T-cell (primary cell): Measurements from ENCODE around the gene IFT25. TPM values are rescaled to one million over a fixed set of nuclear protein-coding genes. Genes with fewer than 3 reads are reported as not detected.
A peak's percentile ranks its signal among the peaks of the same experiment; 100 is the strongest.

Source experiments
- ATAC-seq, 4 experiments: fragments of 200-7000 bp in 3 of 4; fragments of 150-1000 bp in 1 of 4; cut with Tn5 transposase; replicated peaks in 1 of 4; 1 replicate in 3 of 4; 2 replicates in 1 of 4; pipeline ENCODE4 v1.10.0; 2021; ENCODE audit warnings: moderate library complexity in 3 of 4, mild to moderate bottlenecking in 2 of 4, moderate number of reproducible peaks in 1 of 4
- CTCF ChIA-PET, 2 donors: fragments of 300-600 bp; sonication (Branson Sonifier 250); formaldehyde crosslinking; loops; one replicate each; lab custom pipeline; 2022; ENCODE audit warnings: antibody characterized with exemption in 2 of 2; lab: Charles Lee
- POLR2A ChIA-PET, 2 donors: fragments of 300-600 bp; sonication (Branson Sonifier 250); formaldehyde crosslinking; loops; one replicate each; lab custom pipeline; 2022; ENCODE audit warnings: antibody characterized with exemption in 2 of 2; lab: Charles Lee
- DNase-seq, 35 experiments: peaks; one replicate each; pipeline versions ENCODE4 v3.0.0 to v3.0.0-alpha.2; 2013 to 2023
- H3K27ac ChIP-seq: one replicate; pipeline ENCODE4 v1.5.1; 2013; ENCODE audit warnings: low read length
- H3K27me3 ChIP-seq, 2 experiments: replicated peaks in 1 of 2; 1 replicate in 1 of 2; 2 replicates in 1 of 2; pipeline versions ENCODE4 v1.6.1 to v1.7.0; 2013; ENCODE audit warnings: low read length in 1 of 2, mixed read lengths in 1 of 2; ENCODE audit not compliant: control insufficient read depth in 2 of 2, insufficient read depth in 2 of 2; ENCODE audit errors: extremely low read depth in 1 of 2
- H3K36me3 ChIP-seq, 2 donors: 1 replicate in 1 of 2; 2 replicates in 1 of 2; pipeline versions ENCODE4 v1.6.1 to v1.7.0; 2013; ENCODE audit warnings: low read length in 1 of 2; ENCODE audit not compliant: control insufficient read depth in 2 of 2, insufficient read depth in 1 of 2; ENCODE audit errors: extremely low read depth in 1 of 2
- H3K4me1 ChIP-seq, 2 experiments: 1 replicate in 1 of 2; 2 replicates in 1 of 2; pipeline versions ENCODE4 v1.6.1 to v1.7.0; 2013; ENCODE audit warnings: low read length in 2 of 2, mixed read lengths in 1 of 2; ENCODE audit not compliant: insufficient read depth in 2 of 2, control insufficient read depth in 1 of 2; ENCODE audit errors: extremely low read depth in 1 of 2
- H3K4me3 ChIP-seq, 2 donors: 1 replicate in 1 of 2; 2 replicates in 1 of 2; pipeline versions ENCODE4 v1.5.1 to v1.7.0; 2013; ENCODE audit warnings: mild to moderate bottlenecking in 2 of 2, low read length in 1 of 2, moderate library complexity in 1 of 2; ENCODE audit not compliant: control insufficient read depth in 1 of 2; ENCODE audit errors: extremely low read depth in 1 of 2
- H3K9me3 ChIP-seq: 2 replicates; pipeline ENCODE4 v1.7.0; 2013
- H3K27ac Mint-ChIP-seq, 2 donors: one replicate each; pipeline ENCODE4 v1.8.0; 2020 to 2021; ENCODE audit warnings: mild to moderate bottlenecking in 2 of 2, mixed read lengths in 2 of 2
- H3K27me3 Mint-ChIP-seq, 2 donors: one replicate each; pipeline ENCODE4 v1.8.0; 2021 to 2022; ENCODE audit warnings: mixed read lengths in 2 of 2
- H3K36me3 Mint-ChIP-seq: one replicate; pipeline ENCODE4 v1.8.0; 2021; ENCODE audit warnings: mixed read lengths
- H3K4me1 Mint-ChIP-seq, 3 donors: one replicate each; pipeline ENCODE4 v1.8.0; 2020 to 2022; ENCODE audit warnings: mixed read lengths in 3 of 3, mild to moderate bottlenecking in 1 of 3
- H3K4me3 Mint-ChIP-seq, 3 donors: one replicate each; pipeline ENCODE4 v1.8.0; 2020 to 2022; ENCODE audit warnings: mild to moderate bottlenecking in 3 of 3, mixed read lengths in 3 of 3, moderate library complexity in 3 of 3
- H3K9me3 Mint-ChIP-seq, 3 donors: one replicate each; pipeline ENCODE4 v1.8.0; 2020 to 2022; ENCODE audit warnings: mixed read lengths in 3 of 3
- WGBS: methylation state at CpG from one replicate; pipeline ENCODE4 v1.1.5; 2013; ENCODE audit warnings: missing lambda C conversion rate; ENCODE audit not compliant: insufficient coverage; 5-methylcytosine and 5-hydroxymethylcytosine counted together
- total RNA-seq, 35 experiments: library from RNA in 6 of 35; stranded (reverse) in 6 of 35; fragments of 120-200 nt in 1 of 35; gene quantifications; one replicate each; pipeline versions ENCODE4 v1.2.1 to v1.2.4 and lab custom pipeline; 2013 to 2026

The IFT25 gene
- total RNA-seq, 5 donors from 2014 or later (not counting 1 experiment from before 2014, with no cell fraction given), result 24.5 to 33.1 (median 31.2) TPM

- Mint-ChIP-seq H3K9me3 (no peaks in the 10 kb centered on the region), H3K36me3 (peaks cover 45% of the 10 kb centered on the region)
These were observed 7.2 kb downstream of the IFT25 start for GRCh38 chr1:53938136-53938830.

DNA sequence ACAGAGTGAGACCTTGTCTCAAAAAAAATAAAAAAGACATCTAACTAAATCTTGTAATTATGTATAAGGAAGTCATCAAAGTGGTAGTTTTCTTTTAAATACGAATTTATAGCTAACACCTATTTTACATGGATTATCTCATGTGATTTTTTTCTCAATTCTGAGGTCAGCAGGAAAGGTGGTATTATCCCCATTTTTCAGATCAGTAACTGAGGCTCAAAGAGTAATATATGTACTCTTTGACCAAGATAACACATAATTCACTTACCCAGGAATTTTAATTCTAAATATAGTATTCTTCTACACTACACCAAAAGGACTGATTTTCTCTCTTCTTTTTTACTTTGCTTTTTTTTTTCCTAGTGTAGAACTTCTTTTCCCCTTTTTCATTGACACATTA is 9.1 kb downstream of the IFT25 start:
- H3K9me3 ChIP-seq, result peaks cover 6% of the 10 kb centered on the region
- H3K27ac Mint-ChIP-seq, result no peak overlapping the region
- H3K4me3 Mint-ChIP-seq, result no peak overlapping the region
- peaks cover 17 to 21% (median 18%) of the 10 kb centered on the region in 3 donors for H3K4me1 Mint-ChIP-seq
- DNase-seq, result no peak
- peaks cover 53% of the 10 kb centered on the region for H3K36me3 Mint-ChIP-seq
- H3K9me3 Mint-ChIP-seq, result no peaks in the 10 kb centered on the region
- H3K36me3 ChIP-seq, result peaks cover 7 to 20% of the 10 kb centered on the region in 2 donors
- CTCF ChIA-PET, result no interaction called here
- no peaks in the 10 kb centered on the region for H3K27me3 Mint-ChIP-seq
- POLR2A ChIA-PET, result interaction anchor here in 1 of 2 donors (0.7 kb wide), 1 partner anchor 58 kb away, joined by 7 read pairs; no protein-coding TSS in a partner anchor
- H3K4me1 ChIP-seq, result no peaks in the 10 kb centered on the region
- no peak for ATAC-seq
- no CpG with 5 or more reads among the region's 1 CpG for WGBS
- H3K4me3 ChIP-seq, result no peak overlapping the region
- H3K27ac ChIP-seq, result no peak overlapping the region
- no peaks in the 10 kb centered on the region for H3K27me3 ChIP-seq

More at GRCh38 chr1:53938136-53938830, 7.2 kb downstream of the IFT25 start:
- no peak overlapping the region for H3K4me3 ChIP-seq
- ATAC-seq (no peak), DNase-seq (no peak)
- no peaks in the 10 kb centered on the region for H3K27me3 Mint-ChIP-seq
- ChIA-PET POLR2A (no interaction called here), CTCF (interaction anchor here in 1 of 2 donors (0.7 kb wide), 1 partner anchor 20 kb away, joined by 3 read pairs; no protein-coding TSS in a partner anchor)
- H3K27me3 ChIP-seq, result no peaks in the 10 kb centered on the region
- H3K36me3 ChIP-seq, result peaks cover 2 to 20% of the 10 kb centered on the region in 2 donors
- H3K9me3 ChIP-seq, result peaks cover 6% of the 10 kb centered on the region
- peaks cover 28 to 33% (median 30%) of the 10 kb centered on the region in 3 donors for H3K4me1 Mint-ChIP-seq
- no peak overlapping the region for H3K27ac ChIP-seq
- WGBS, result 86% methylated on average over 1 of the region's 4 CpGs
- no peak overlapping the region for H3K4me3 Mint-ChIP-seq
- no peak overlapping the region for H3K27ac Mint-ChIP-seq
- H3K4me1 ChIP-seq, result peaks cover 0 to 1% of the 10 kb centered on the region in 2 experiments

- no peak for ATAC-seq
- ChIA-PET CTCF (interaction anchor here in 1 of 2 donors (0.6 to 1.3 kb wide), 4 partner anchors 12 to 44 kb away, joined by 3 to 4 read pairs (median 3); partner anchors contain the start of genes LRRC42 and YIPF1), POLR2A (no interaction called here)
- Histone ChIP-seq H3K27me3 (no peaks in the 10 kb centered on the region), H3K36me3 (peaks cover 7 to 23% of the 10 kb centered on the region in 2 donors), H3K4me3 (no peak overlapping the region), H3K27ac (no peak overlapping the region), H3K9me3 (peaks cover 6% of the 10 kb centered on the region), H3K4me1 (no peaks in the 10 kb centered on the region)
- Mint-ChIP-seq H3K9me3 (no peaks in the 10 kb centered on the region), H3K4me3 (no peak overlapping the region), H3K27ac (no peak overlapping the region), H3K27me3 (no peaks in the 10 kb centered on the region), H3K36me3 (peaks cover 56% of the 10 kb centered on the region), H3K4me1 (peaks cover 9 to 13% (median 12%) of the 10 kb centered on the region in 3 donors)
- WGBS, result no CpG with 5 or more reads among the region's 1 CpG
- no peak for DNase-seq
These were observed 11.2 kb downstream of the IFT25 start for GRCh38 chr1:53934170-53934765.

DNA sequence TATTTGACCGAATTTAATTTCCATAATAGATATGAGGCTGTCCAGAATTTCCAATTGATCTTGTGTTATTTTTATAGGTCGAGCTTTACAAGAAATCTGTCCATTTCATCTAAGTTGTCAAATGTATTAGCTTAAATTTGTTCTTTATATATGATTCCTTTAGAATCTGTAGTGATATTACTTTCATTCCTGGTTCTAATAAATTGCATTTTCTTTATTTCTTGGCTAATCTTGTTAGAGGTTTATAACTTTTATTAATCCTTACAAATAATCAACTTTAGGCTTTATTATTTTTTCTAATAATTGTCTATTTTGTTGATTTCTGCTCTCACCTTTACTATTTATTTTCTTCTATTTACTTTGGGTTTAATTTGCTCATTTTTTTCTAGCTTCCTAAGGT is 14.0 kb downstream of the IFT25 start:
- H3K9me3 Mint-ChIP-seq, result no peaks in the 10 kb centered on the region
- peaks cover 0 to 1% (median under 1%) of the 10 kb centered on the region in 3 donors for H3K4me1 Mint-ChIP-seq
- Histone ChIP-seq H3K27ac (no peak overlapping the region), H3K36me3 (peaks cover 5 to 31% of the 10 kb centered on the region in 2 donors), H3K4me3 (no peak overlapping the region), H3K4me1 (no peaks in the 10 kb centered on the region), H3K27me3 (no peaks in the 10 kb centered on the region), H3K9me3 (peaks cover 6% of the 10 kb centered on the region)
- no CpG with 5 or more reads among the region's 2 CpGs for WGBS
- peaks cover 60% of the 10 kb centered on the region for H3K36me3 Mint-ChIP-seq
- no peaks in the 10 kb centered on the region for H3K27me3 Mint-ChIP-seq
- no peak for ATAC-seq
- no peak for DNase-seq
- ChIA-PET CTCF (no interaction called here), POLR2A (no interaction called here)
- H3K27ac Mint-ChIP-seq, result no peak overlapping the region
- no peak overlapping the region for H3K4me3 Mint-ChIP-seq

- Histone ChIP-seq H3K27me3 (no peaks in the 10 kb centered on the region), H3K4me3 (no peak overlapping the region), H3K9me3 (peaks cover 6% of the 10 kb centered on the region), H3K4me1 (no peaks in the 10 kb centered on the region), H3K36me3 (peaks cover 5 to 31% of the 10 kb centered on the region in 2 donors), H3K27ac (no peak overlapping the region)
- no CpG with 5 or more reads among the region's 3 CpGs for WGBS
- H3K4me1 Mint-ChIP-seq, result peaks cover 0 to 1% (median 0%) of the 10 kb centered on the region in 3 donors
- ChIA-PET CTCF (interaction anchor here in 1 of 2 donors (0.6 kb wide), 1 partner anchor 31 kb away, joined by 3 read pairs; no protein-coding TSS in a partner anchor), POLR2A (no interaction called here)
- no peak overlapping the region for H3K4me3 Mint-ChIP-seq
- peaks cover 57% of the 10 kb centered on the region for H3K36me3 Mint-ChIP-seq
- H3K9me3 Mint-ChIP-seq, result no peaks in the 10 kb centered on the region
- ATAC-seq (no peak), DNase-seq (no peak)
- H3K27me3 Mint-ChIP-seq, result no peaks in the 10 kb centered on the region
- no peak overlapping the region for H3K27ac Mint-ChIP-seq
These were observed 14.6 kb downstream of the IFT25 start for GRCh38 chr1:53930932-53931331.

DNA sequence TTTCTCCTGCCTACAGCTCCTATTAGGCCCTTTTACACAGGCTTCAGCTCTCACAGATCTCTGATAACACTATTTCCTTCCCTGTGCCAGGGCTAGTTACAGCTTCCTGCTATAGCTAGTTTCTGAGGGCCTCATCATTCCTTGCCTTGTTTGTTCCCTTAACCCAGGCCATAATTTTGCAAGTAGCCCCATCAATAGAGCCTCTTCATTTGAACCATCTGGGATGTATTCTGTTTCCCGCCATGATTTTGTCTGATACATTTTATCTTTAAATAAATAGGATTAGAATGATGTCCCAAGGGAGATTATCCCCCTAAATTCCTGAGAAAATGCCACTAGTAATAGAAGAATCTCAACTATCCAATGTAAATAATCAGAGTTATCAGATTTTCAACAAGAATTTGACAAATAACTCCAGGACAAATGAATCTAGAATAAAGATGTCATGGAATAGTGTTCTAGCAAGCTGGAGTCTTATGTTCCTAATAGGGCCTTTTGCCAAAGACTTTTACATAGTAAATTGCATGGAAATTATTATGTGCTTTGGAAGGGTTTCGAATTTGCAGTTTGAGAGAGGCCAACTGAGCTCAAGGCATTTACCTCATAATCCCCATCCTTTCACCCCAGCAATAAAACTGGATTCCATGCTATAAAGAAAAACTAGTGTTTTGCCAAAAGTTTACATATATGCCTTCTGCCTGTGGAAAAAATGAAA is 16.1 kb downstream of the IFT25 start:
- Histone ChIP-seq H3K9me3 (peaks cover 5% of the 10 kb centered on the region), H3K4me1 (no peaks in the 10 kb centered on the region), H3K4me3 (no peak overlapping the region), H3K27me3 (no peaks in the 10 kb centered on the region), H3K36me3 (peaks cover 5 to 20% of the 10 kb centered on the region in 2 donors), H3K27ac (no peak overlapping the region)
- POLR2A ChIA-PET, result no interaction called here
- H3K27me3 Mint-ChIP-seq, result no peaks in the 10 kb centered on the region
- peaks cover 52% of the 10 kb centered on the region for H3K36me3 Mint-ChIP-seq
- no peak overlapping the region for H3K4me3 Mint-ChIP-seq
- CTCF ChIA-PET, result interaction anchor here in 1 of 2 donors (1.5 kb wide), 1 partner anchor 30 kb away, joined by 3 read pairs; no protein-coding TSS in a partner anchor
- DNase-seq (no peak), ATAC-seq (no peak)
- H3K27ac Mint-ChIP-seq, result peak overlapping the region in 1 of 2 donors; percentile 49
- peaks cover 0 to 1% (median 0%) of the 10 kb centered on the region in 3 donors for H3K4me1 Mint-ChIP-seq
- WGBS, result no CpG with 5 or more reads among the region's 2 CpGs
- H3K9me3 Mint-ChIP-seq, result no peaks in the 10 kb centered on the region
